SK-N-MC (cell line): ENCODE measurements around the gene MDN1.

Source experiments
- EZH2 ChIP-seq: fragments of 200-600 bp; sonication (generic); IDR thresholded peaks from one replicate; pipeline ENCODE4 v1.6.1; 2017; ENCODE audit warnings: antibody characterized with exemption
- FOXP2 ChIP-seq: optimal IDR thresholded peaks from 2 replicates; pipeline ENCODE3; 2011; ENCODE audit warnings: mild to moderate bottlenecking, moderate library complexity; ENCODE audit not compliant: insufficient read depth; ENCODE audit errors: extremely low read length, control extremely low read depth
- POLR2AphosphoS5 ChIP-seq: IDR thresholded peaks from 2 replicates; pipeline ENCODE4 v1.6.1; 2012; ENCODE audit warnings: mild to moderate bottlenecking, low read depth, low read length, borderline replicate concordance

DNA sequence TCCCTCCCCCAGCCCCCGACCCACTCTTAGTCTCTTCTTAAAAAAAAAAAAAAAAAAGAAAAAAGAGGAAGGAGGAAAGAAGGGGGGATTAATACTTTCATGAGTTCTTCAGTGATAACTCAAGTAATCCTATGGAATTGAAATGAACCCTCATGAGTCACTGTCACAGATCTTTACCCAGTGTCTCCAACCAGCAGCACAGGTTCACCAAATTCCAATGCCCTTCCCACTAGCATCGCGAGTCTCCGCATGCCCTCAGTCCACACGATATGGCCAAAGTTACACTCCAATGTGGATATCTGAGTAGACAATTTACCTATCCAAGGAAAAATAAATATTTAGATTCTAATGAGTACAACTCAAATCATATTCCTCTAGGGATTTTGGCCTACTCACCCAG, 74.5 kb downstream of the MDN1 start:
- no peak for TF ChIP-seq POLR2AphosphoS5
- no peak for TF ChIP-seq EZH2
- TF ChIP-seq FOXP2: no peak
